GM10248 (cell line): ENCODE measurements around the gene ATRNL1.

Source experiments
- CTCF ChIA-PET: fragments of 300-600 bp; sonication (Branson Sonifier 250); formaldehyde crosslinking; extraction: SDS; loops from one replicate; lab custom pipeline; 2021; ENCODE audit warnings: antibody characterized with exemption; lab: Yijun Ruan, JAX
- POLR2A ChIA-PET: fragments of 350-650 bp; sonication (Branson Sonifier 250); formaldehyde crosslinking; extraction: SDS; loops from one replicate; lab custom pipeline; 2020; ENCODE audit warnings: antibody characterized with exemption; lab: Yijun Ruan, JAX
- DNase-seq: peaks from one replicate; pipeline ENCODE4 v3.0.0; 2012; ENCODE audit errors: extremely low spot score
- TF ChIP-seq, protein P1 (sequence below): IDR thresholded peaks from 2 replicates; pipeline ENCODE4 v1.5.1; 2012; ENCODE audit warnings: mild to moderate bottlenecking, low read depth; ENCODE audit errors: extremely low read depth, missing control alignments, control extremely low read depth

Gene ATRNL1

GRCh38 chr10:115941361-115941771 lies 848.2 kb downstream of the ATRNL1 start:
- CTCF ChIA-PET = no interaction called here
- POLR2A ChIA-PET = no interaction called here
- TF ChIP-seq, protein P1, sequence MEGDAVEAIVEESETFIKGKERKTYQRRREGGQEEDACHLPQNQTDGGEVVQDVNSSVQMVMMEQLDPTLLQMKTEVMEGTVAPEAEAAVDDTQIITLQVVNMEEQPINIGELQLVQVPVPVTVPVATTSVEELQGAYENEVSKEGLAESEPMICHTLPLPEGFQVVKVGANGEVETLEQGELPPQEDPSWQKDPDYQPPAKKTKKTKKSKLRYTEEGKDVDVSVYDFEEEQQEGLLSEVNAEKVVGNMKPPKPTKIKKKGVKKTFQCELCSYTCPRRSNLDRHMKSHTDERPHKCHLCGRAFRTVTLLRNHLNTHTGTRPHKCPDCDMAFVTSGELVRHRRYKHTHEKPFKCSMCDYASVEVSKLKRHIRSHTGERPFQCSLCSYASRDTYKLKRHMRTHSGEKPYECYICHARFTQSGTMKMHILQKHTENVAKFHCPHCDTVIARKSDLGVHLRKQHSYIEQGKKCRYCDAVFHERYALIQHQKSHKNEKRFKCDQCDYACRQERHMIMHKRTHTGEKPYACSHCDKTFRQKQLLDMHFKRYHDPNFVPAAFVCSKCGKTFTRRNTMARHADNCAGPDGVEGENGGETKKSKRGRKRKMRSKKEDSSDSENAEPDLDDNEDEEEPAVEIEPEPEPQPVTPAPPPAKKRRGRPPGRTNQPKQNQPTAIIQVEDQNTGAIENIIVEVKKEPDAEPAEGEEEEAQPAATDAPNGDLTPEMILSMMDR = no peak
- no peak for DNase-seq

DNA sequence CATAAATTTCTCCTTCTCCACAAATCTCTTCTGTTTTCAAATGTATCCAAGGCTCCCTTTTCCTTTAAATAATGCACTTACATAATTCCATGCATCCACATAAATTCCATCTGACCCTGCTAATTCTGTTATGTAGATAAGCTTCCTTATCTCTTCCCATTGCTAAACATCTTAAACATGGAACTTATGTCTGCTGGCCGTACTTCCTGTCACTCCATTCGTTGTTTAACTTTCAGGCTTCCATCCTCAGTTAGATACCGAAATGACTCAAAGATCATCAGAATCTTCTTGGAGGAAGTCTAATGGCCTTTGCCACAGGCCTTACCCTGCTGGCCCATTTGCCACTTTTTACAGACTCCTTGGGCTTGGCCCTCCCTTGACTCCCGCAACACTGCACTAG lies 848.9 kb downstream of the ATRNL1 start:
- CTCF ChIA-PET = no interaction called here
- POLR2A ChIA-PET = no interaction called here
- TF ChIP-seq, protein P1 = no peak

GRCh38 chr10:115944538-115944937 lies 851.4 kb downstream of the ATRNL1 start:
- CTCF ChIA-PET = no interaction called here
- TF ChIP-seq, protein P1 = no peak
- no peak for DNase-seq
- POLR2A ChIA-PET = no interaction called here

More for the DNA sequence above, 848.9 kb downstream of the ATRNL1 start:
- no peak for DNase-seq

GRCh38 chr10:115945701-115946445 lies 852.7 kb downstream of the ATRNL1 start:
- CTCF ChIA-PET = interaction anchor here (0.9 to 1.1 kb wide), 2 partner anchors 10 to 16 kb away, joined by 3 read pairs; no protein-coding TSS in a partner anchor
- POLR2A ChIA-PET = no interaction called here

GRCh38 chr10:115947104-115947503 lies 853.9 kb downstream of the ATRNL1 start:
- ChIA-PET POLR2A (no interaction called here), CTCF (interaction anchor here (0.7 to 1.7 kb wide), 4 partner anchors 14 to 22 kb away, joined by 3 to 4 read pairs (median 3); no protein-coding TSS in a partner anchor)
- TF ChIP-seq, protein P1 = no peak
- no peak for DNase-seq

More at GRCh38 chr10:115945701-115946445, 852.7 kb downstream of the ATRNL1 start:
- no peak for DNase-seq
- TF ChIP-seq, protein P1 = no peak

DNA sequence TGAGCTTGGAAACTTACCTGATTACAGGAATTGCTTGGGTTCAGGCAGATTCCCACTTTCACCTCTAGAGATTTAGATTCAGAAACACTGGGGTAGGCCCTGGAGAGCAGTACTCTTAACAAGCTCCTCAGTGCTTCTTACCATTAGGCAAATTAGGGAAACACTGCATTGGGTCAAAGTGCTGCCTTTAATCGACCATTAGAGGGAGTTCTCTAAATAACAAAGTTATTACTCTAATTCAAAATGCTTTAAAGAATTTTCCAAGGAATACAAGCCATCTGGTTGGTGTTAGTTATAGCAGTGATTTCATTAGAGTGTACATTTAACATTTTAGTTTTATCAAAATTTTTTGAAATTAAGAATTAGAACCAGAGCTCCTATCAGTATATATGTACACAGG lies 855.3 kb downstream of the ATRNL1 start:
- CTCF ChIA-PET = interaction anchor here (1.1 to 1.7 kb wide), 3 partner anchors 11 to 21 kb away, joined by 3 to 4 read pairs (median 3); no protein-coding TSS in a partner anchor
- no peak for DNase-seq
- POLR2A ChIA-PET = no interaction called here
- TF ChIP-seq, protein P1 = no peak
